WTC11 (cell line): ENCODE data around the gene CLEC16A. TPM values are rescaled to one million over a fixed set of nuclear protein-coding genes. Genes with fewer than 3 reads are reported as not detected.

Source experiments
- ATAC-seq: fragments of 200-7000 bp; cut with Tn5 transposase; 2 replicates; pipeline ENCODE4 v1.10.0; 2021; ENCODE audit warnings: mild to moderate bottlenecking, moderate library complexity
- CTCF ChIA-PET: fragments of 300-600 bp; sonication (Branson Sonifier 250); formaldehyde crosslinking; loops from one replicate; lab custom pipeline; 2021; ENCODE audit warnings: antibody characterized with exemption; lab: Charles Lee
- POLR2A ChIA-PET: fragments of 350-600 bp; sonication (Branson Sonifier 250); formaldehyde crosslinking; loops from one replicate; lab custom pipeline; 2021; ENCODE audit warnings: antibody characterized with exemption; lab: Charles Lee
- DNase-seq: peaks from one replicate; pipeline ENCODE4 v3.0.0; 2021; ENCODE audit warnings: low spot score
- H3K27ac Mint-ChIP-seq: 2 replicates; pipeline ENCODE4 v1.8.0; 2021; ENCODE audit warnings: mixed read lengths
- H3K27me3 Mint-ChIP-seq: 2 replicates; pipeline ENCODE4 v1.8.0; 2021; ENCODE audit warnings: low read depth, mild to moderate bottlenecking, moderate library complexity, mixed read lengths
- H3K36me3 Mint-ChIP-seq: 2 replicates; pipeline ENCODE4 v1.8.0; 2021; ENCODE audit warnings: mixed read lengths
- H3K4me1 Mint-ChIP-seq: 2 replicates; pipeline ENCODE4 v1.8.0; 2022; ENCODE audit warnings: mixed read lengths
- H3K4me3 Mint-ChIP-seq: 2 replicates; pipeline ENCODE4 v1.8.0; 2021; ENCODE audit warnings: mild to moderate bottlenecking, moderate library complexity, mixed read lengths
- H3K9me3 Mint-ChIP-seq: 2 replicates; pipeline ENCODE4 v1.8.0; 2021; ENCODE audit warnings: mixed read lengths
- CREM ChIP-seq: sonication (generic); formaldehyde crosslinking; IDR thresholded peaks from 2 replicates; pipeline ENCODE4 v1.8.1; 2022; ENCODE audit warnings: mild to moderate bottlenecking, missing genetic modification reagents, moderate library complexity
- FOXK1 ChIP-seq: sonication (generic); formaldehyde crosslinking; IDR thresholded peaks from 2 replicates; pipeline ENCODE4 v1.8.0; 2022; ENCODE audit warnings: mild to moderate bottlenecking, moderate library complexity, missing genetic modification reagents
- GABPB1 ChIP-seq: sonication (generic); formaldehyde crosslinking; IDR thresholded peaks from 2 replicates; pipeline ENCODE4 v1.8.1; 2023; ENCODE audit warnings: mild to moderate bottlenecking, missing genetic modification reagents
- JAZF1 ChIP-seq: fragments of 250-450 bp; sonication (Bioruptor Pico); IDR thresholded peaks from 2 replicates; pipeline ENCODE4 v1.9.0; 2021; ENCODE audit warnings: moderate library complexity, mild to moderate bottlenecking, inconsistent platforms
- NR3C1 ChIP-seq: sonication (generic); formaldehyde crosslinking; conservative IDR thresholded peaks from 2 replicates; pipeline ENCODE4 v1.8.1; 2023; ENCODE audit warnings: low read depth, mild to moderate bottlenecking, missing genetic modification reagents
- OVOL2 ChIP-seq: fragments of 250-450 bp; sonication (Bioruptor Pico); IDR thresholded peaks from 2 replicates; pipeline ENCODE4 v1.9.0; 2021; ENCODE audit warnings: mild to moderate bottlenecking, borderline replicate concordance
- SP1 ChIP-seq: sonication (generic); formaldehyde crosslinking; conservative IDR thresholded peaks from 2 replicates; pipeline ENCODE4 v1.8.1; 2022; ENCODE audit warnings: missing genetic modification reagents
- ZBTB21 ChIP-seq: sonication (generic); formaldehyde crosslinking; IDR thresholded peaks from 2 replicates; pipeline ENCODE4 v1.8.1; 2023; ENCODE audit warnings: mild to moderate bottlenecking, missing genetic modification reagents, borderline replicate concordance
- ZNF281 ChIP-seq: sonication (generic); formaldehyde crosslinking; IDR thresholded peaks from 2 replicates; pipeline ENCODE4 v1.8.0; 2023; ENCODE audit warnings: mild to moderate bottlenecking, missing genetic modification reagents
- ZNF317 ChIP-seq: sonication (generic); formaldehyde crosslinking; IDR thresholded peaks from 2 replicates; pipeline ENCODE4 v1.8.1; 2023; ENCODE audit warnings: low read depth, mild to moderate bottlenecking, moderate library complexity, missing genetic modification reagents, borderline replicate concordance
- ZNF396 ChIP-seq: fragments of 250-450 bp; sonication (Bioruptor Pico); IDR thresholded peaks from 2 replicates; pipeline ENCODE4 v1.8.0; 2021; ENCODE audit warnings: mild to moderate bottlenecking, moderate library complexity, borderline replicate concordance
- ZSCAN18 ChIP-seq: fragments of 250-450 bp; sonication (Bioruptor Pico); IDR thresholded peaks from 2 replicates; pipeline ENCODE4 v2.1.2; 2022; ENCODE audit warnings: mild to moderate bottlenecking, moderate library complexity
- total RNA-seq: library from RNA; stranded (reverse); gene quantifications from 3 replicates; pipeline ENCODE4 v1.2.3, GENCODE V29; 2021
- TF ChIP-seq, protein P1 (sequence below): sonication (generic); formaldehyde crosslinking; IDR thresholded peaks from 2 replicates; pipeline ENCODE4 v1.8.1; 2022; ENCODE audit warnings: low read depth, mild to moderate bottlenecking, moderate library complexity, missing genetic modification reagents, borderline replicate concordance
- TF ChIP-seq, protein P2 (sequence below): fragments of 200-600 bp; IDR thresholded peaks from 2 replicates; pipeline ENCODE4 v1.8.0; 2022; ENCODE audit warnings: antibody characterized with exemption
- TF ChIP-seq, protein P3 (sequence below): sonication (generic); formaldehyde crosslinking; IDR thresholded peaks from 2 replicates; pipeline ENCODE4 v1.8.1; 2023; ENCODE audit warnings: mild to moderate bottlenecking, missing genetic modification reagents, borderline replicate concordance

CLEC16A gene
- total RNA-seq, 1 experiment from 2014 or later = 14.4 TPM

DNA sequence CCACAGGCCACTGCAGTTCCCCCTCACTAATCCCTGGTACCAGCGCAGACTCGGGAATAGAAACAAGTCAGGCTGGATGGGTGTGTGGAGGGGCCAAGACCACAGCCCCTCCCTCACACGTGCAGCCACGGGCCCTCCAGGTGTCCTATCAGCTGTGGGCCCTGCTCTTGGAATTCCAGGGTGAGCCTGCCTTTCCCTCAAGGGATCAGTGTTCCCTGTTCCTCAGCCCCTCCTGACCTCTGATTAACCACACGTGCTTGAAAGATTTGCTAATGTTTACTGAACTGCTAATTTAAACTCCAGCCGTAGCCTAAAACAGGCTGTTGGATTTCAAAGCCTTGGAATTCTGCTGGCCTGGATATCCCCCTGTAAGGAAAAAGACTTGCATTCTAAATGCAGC is 165.2 kb downstream of the CLEC16A start (continued):
- TF ChIP-seq, protein P1, sequence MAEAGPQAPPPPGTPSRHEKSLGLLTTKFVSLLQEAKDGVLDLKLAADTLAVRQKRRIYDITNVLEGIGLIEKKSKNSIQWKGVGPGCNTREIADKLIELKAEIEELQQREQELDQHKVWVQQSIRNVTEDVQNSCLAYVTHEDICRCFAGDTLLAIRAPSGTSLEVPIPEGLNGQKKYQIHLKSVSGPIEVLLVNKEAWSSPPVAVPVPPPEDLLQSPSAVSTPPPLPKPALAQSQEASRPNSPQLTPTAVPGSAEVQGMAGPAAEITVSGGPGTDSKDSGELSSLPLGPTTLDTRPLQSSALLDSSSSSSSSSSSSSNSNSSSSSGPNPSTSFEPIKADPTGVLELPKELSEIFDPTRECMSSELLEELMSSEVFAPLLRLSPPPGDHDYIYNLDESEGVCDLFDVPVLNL (CRISPR knock-in tag) = no peak
- TF ChIP-seq ZNF317 (CRISPR knock-in tag) (no peak), ZBTB21 (CRISPR knock-in tag) (no peak), ZNF396 (no peak)

DNA sequence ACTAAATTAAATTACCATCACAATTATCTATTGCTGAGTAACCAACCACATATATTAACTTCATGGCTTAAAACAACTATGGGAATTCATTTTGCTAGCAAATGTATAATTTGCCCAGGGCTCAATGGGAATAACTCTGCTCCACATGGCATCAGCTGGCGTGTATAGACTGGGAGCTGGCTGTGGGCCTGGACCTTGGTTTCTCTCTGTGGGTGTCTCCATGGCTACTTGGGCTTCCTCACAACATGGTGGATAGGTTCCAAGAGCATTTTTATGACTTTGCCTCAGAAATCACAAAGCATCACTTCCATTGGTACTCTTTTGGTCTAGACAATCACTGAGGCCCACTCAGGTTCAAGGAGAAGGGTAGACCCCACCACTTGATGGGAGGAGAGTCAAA is 166.8 kb downstream of the CLEC16A start:
- CTCF ChIA-PET = interaction anchor here (0.6 to 1.1 kb wide), 3 partner anchors 11 to 35 kb away, joined by 3 read pairs; no protein-coding TSS in a partner anchor
- DNase-seq (no peak), ATAC-seq (no peak)
- no peaks in the 10 kb centered on the region for H3K27me3 Mint-ChIP-seq
- H3K27ac Mint-ChIP-seq = no peak overlapping the region
- TF ChIP-seq SP1 (CRISPR knock-in tag) (no peak), ZNF281 (CRISPR knock-in tag) (no peak), JAZF1 (CRISPR knock-in tag) (no peak), GABPB1 (CRISPR knock-in tag) (no peak), OVOL2 (CRISPR knock-in tag) (no peak), ZSCAN18 (CRISPR knock-in tag) (no peak), NR3C1 (CRISPR knock-in tag) (no peak), CREM (CRISPR knock-in tag) (no peak), ZNF317 (CRISPR knock-in tag) (no peak), FOXK1 (CRISPR knock-in tag) (no peak)
- TF ChIP-seq, protein P1 (CRISPR knock-in tag) = no peak
- TF ChIP-seq, protein P2, sequence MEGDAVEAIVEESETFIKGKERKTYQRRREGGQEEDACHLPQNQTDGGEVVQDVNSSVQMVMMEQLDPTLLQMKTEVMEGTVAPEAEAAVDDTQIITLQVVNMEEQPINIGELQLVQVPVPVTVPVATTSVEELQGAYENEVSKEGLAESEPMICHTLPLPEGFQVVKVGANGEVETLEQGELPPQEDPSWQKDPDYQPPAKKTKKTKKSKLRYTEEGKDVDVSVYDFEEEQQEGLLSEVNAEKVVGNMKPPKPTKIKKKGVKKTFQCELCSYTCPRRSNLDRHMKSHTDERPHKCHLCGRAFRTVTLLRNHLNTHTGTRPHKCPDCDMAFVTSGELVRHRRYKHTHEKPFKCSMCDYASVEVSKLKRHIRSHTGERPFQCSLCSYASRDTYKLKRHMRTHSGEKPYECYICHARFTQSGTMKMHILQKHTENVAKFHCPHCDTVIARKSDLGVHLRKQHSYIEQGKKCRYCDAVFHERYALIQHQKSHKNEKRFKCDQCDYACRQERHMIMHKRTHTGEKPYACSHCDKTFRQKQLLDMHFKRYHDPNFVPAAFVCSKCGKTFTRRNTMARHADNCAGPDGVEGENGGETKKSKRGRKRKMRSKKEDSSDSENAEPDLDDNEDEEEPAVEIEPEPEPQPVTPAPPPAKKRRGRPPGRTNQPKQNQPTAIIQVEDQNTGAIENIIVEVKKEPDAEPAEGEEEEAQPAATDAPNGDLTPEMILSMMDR = no peak
- TF ChIP-seq, protein P3, sequence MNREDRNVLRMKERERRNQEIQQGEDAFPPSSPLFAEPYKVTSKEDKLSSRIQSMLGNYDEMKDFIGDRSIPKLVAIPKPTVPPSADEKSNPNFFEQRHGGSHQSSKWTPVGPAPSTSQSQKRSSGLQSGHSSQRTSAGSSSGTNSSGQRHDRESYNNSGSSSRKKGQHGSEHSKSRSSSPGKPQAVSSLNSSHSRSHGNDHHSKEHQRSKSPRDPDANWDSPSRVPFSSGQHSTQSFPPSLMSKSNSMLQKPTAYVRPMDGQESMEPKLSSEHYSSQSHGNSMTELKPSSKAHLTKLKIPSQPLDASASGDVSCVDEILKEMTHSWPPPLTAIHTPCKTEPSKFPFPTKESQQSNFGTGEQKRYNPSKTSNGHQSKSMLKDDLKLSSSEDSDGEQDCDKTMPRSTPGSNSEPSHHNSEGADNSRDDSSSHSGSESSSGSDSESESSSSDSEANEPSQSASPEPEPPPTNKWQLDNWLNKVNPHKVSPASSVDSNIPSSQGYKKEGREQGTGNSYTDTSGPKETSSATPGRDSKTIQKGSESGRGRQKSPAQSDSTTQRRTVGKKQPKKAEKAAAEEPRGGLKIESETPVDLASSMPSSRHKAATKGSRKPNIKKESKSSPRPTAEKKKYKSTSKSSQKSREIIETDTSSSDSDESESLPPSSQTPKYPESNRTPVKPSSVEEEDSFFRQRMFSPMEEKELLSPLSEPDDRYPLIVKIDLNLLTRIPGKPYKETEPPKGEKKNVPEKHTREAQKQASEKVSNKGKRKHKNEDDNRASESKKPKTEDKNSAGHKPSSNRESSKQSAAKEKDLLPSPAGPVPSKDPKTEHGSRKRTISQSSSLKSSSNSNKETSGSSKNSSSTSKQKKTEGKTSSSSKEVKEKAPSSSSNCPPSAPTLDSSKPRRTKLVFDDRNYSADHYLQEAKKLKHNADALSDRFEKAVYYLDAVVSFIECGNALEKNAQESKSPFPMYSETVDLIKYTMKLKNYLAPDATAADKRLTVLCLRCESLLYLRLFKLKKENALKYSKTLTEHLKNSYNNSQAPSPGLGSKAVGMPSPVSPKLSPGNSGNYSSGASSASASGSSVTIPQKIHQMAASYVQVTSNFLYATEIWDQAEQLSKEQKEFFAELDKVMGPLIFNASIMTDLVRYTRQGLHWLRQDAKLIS (CRISPR knock-in tag) = no peak
- POLR2A ChIA-PET = no interaction called here
- peaks cover 12% of the 10 kb centered on the region for H3K4me1 Mint-ChIP-seq
- no peaks in the 10 kb centered on the region for H3K9me3 Mint-ChIP-seq
- no peak overlapping the region for H3K4me3 Mint-ChIP-seq
- no peaks in the 10 kb centered on the region for H3K36me3 Mint-ChIP-seq
